Endothelial cell of umbilical vein (primary cell): ENCODE results near the gene ATRNL1. TPM values are rescaled to one million over a fixed set of nuclear protein-coding genes. Genes with fewer than 3 reads are reported as not detected.

Experiments used
- BruUV-seq: library from RNA; stranded (reverse); fragments of 400-500 nt; replicated peaks from 2 replicates; lab custom pipeline; 2021; lab: Mats Ljungman, UMichigan
- CTCF ChIA-PET: fragments of 300-600, 350-600 bp; sonication (Branson Sonifier 250); formaldehyde crosslinking; loops from one replicate; lab custom pipeline; 2021; ENCODE audit warnings: antibody characterized with exemption, inconsistent platforms; lab: Charles Lee
- POLR2A ChIA-PET: fragments of 300-600, 350-600 bp; sonication (Branson Sonifier 250); formaldehyde crosslinking; loops from one replicate; lab custom pipeline; 2021; ENCODE audit warnings: antibody characterized with exemption, inconsistent platforms; lab: Charles Lee
- DNase-seq: peaks from one replicate; pipeline ENCODE4 v3.0.0-alpha.2; 2011; ENCODE audit warnings: low read depth, low spot score
- FAIRE-seq: peaks from 2 replicates; lab custom pipeline; 2011; peaks lifted over from hg19 to GRCh38; lab: Jason Lieb, UNC
- H2AFZ ChIP-seq: 2 replicates; pipeline ENCODE4 v1.6.0; 2012; ENCODE audit warnings: low read depth, low read length, control low read depth, inconsistent platforms
- H3K27ac ChIP-seq: 2 replicates; pipeline ENCODE4 v1.5.1; 2011; ENCODE audit warnings: low read depth, mild to moderate bottlenecking, control low read depth, low read length, moderate library complexity; ENCODE audit not compliant: insufficient read depth
- H3K27me3 ChIP-seq, 2 experiments: 2 replicates each; pipeline versions ENCODE4 v1.6.0 to v1.6.1; 2011; ENCODE audit warnings: low read length in 2 of 2, mixed read lengths in 1 of 2; ENCODE audit not compliant: control insufficient read depth in 2 of 2, insufficient read depth in 2 of 2
- H3K36me3 ChIP-seq, 2 experiments: 2 replicates in 1 of 2; 3 replicates in 1 of 2; pipeline ENCODE4 v1.5.1; 2011; ENCODE audit warnings: low read length in 2 of 2, mild to moderate bottlenecking in 1 of 2, moderate library complexity in 1 of 2; ENCODE audit not compliant: control insufficient read depth in 2 of 2, insufficient read depth in 2 of 2; ENCODE audit errors: extremely low read depth in 1 of 2
- H3K4me1 ChIP-seq: 3 replicates; pipeline ENCODE4 v1.5.1; 2011; ENCODE audit warnings: mild to moderate bottlenecking, low read length; ENCODE audit not compliant: control insufficient read depth, insufficient read depth; ENCODE audit errors: extremely low read depth
- H3K4me2 ChIP-seq: 2 replicates; pipeline ENCODE4 v1.6.1; 2011; ENCODE audit warnings: low read length, control low read depth, mixed read lengths; ENCODE audit not compliant: insufficient read depth
- H3K4me3 ChIP-seq, 3 experiments: fragments of 200-600 bp in 1 of 3; sonication (generic), shearing (Covaris generic) in 1 of 3; replicated peaks in 1 of 3; 2 replicates each; pipeline ENCODE4 v1.5.1; 2011 to 2016; ENCODE audit warnings: control low read depth in 3 of 3, low read length in 3 of 3, mild to moderate bottlenecking in 2 of 3, inconsistent platforms in 1 of 3, low read depth in 1 of 3, moderate library complexity in 1 of 3; ENCODE audit not compliant: insufficient read depth in 1 of 3
- H3K79me2 ChIP-seq: 2 replicates; pipeline ENCODE4 v1.6.0; 2012; ENCODE audit warnings: low read length, inconsistent platforms; ENCODE audit not compliant: control insufficient read depth, insufficient read depth
- H3K9ac ChIP-seq: replicated peaks from 2 replicates; pipeline ENCODE3; 2011; ENCODE audit warnings: low read length, control low read depth; ENCODE audit not compliant: insufficient read depth; ENCODE audit errors: extremely low read depth
- H3K9me1 ChIP-seq: replicated peaks from 3 replicates; pipeline ENCODE4 v1.6.0; 2011; ENCODE audit warnings: mild to moderate bottlenecking, low read length; ENCODE audit not compliant: control insufficient read depth, insufficient read depth; ENCODE audit errors: extremely low read depth
- H3K9me3 ChIP-seq: replicated peaks from 2 replicates; pipeline ENCODE4 v1.5.1; 2012; ENCODE audit warnings: low read length, inconsistent platforms; ENCODE audit not compliant: control insufficient read depth, insufficient read depth
- H4K20me1 ChIP-seq: replicated peaks from 2 replicates; pipeline ENCODE3; 2011; ENCODE audit warnings: mild to moderate bottlenecking, low read length; ENCODE audit not compliant: control insufficient read depth, insufficient read depth; ENCODE audit errors: extremely low read depth
- CTCF ChIP-seq, 2 donors: IDR thresholded peaks; 1 replicate in 1 of 2; 2 replicates in 1 of 2; pipeline ENCODE4 v1.5.1; 2011; ENCODE audit warnings: low read length in 2 of 2, mild to moderate bottlenecking in 2 of 2, moderate library complexity in 2 of 2, control low read depth in 1 of 2, inconsistent platforms in 1 of 2, low read depth in 1 of 2; ENCODE audit not compliant: insufficient read depth in 1 of 2; ENCODE audit errors: extremely low read depth in 1 of 2
- EZH2 ChIP-seq: IDR thresholded peaks from 2 replicates; pipeline ENCODE4 v1.6.1; 2012; ENCODE audit warnings: borderline replicate concordance, low read depth, mild to moderate bottlenecking, moderate library complexity, low read length, inconsistent platforms; ENCODE audit not compliant: severe bottlenecking
- FOS ChIP-seq: IDR thresholded peaks from 2 replicates; pipeline ENCODE4 v1.6.1; 2011; ENCODE audit warnings: mild to moderate bottlenecking, low read length, moderate library complexity, borderline replicate concordance; ENCODE audit not compliant: insufficient read depth
- GATA2 ChIP-seq: IDR thresholded peaks from 2 replicates; pipeline ENCODE4 v1.7.0; 2011; ENCODE audit warnings: low read depth, mild to moderate bottlenecking, moderate library complexity, mixed read lengths, low read length; ENCODE audit not compliant: insufficient read length, insufficient read depth
- JUN ChIP-seq: IDR thresholded peaks from 2 replicates; pipeline ENCODE4 v1.6.1; 2011; ENCODE audit warnings: borderline replicate concordance, low read depth; ENCODE audit not compliant: insufficient read length, insufficient read depth
- MYC ChIP-seq: IDR thresholded peaks from one replicate; pipeline ENCODE4 v1.6.1; 2011; ENCODE audit warnings: mild to moderate bottlenecking, low read depth, low read length
- POLR2A ChIP-seq: IDR thresholded peaks from 2 replicates; pipeline ENCODE4 v1.6.1; 2012; ENCODE audit warnings: low read depth, mild to moderate bottlenecking, control low read depth, low read length
- POLR2AphosphoS5 ChIP-seq: IDR thresholded peaks from 2 replicates; pipeline ENCODE4 v1.6.1; 2012; ENCODE audit warnings: low read depth, mild to moderate bottlenecking, control low read depth, low read length, moderate library complexity; ENCODE audit not compliant: insufficient read depth
- dilution Hi-C: fragments of 300-500 bp; cut with MboI; formaldehyde crosslinking; loops from one replicate; pipeline ENCODE4 v1.15.0; 2019; ENCODE audit warnings: low sequenced_read_pairs; ENCODE audit not compliant: extremely low pct_ligation_motif_present
- intact Hi-C: fragments of 100-400 bp; cut with micrococcal nuclease; formaldehyde crosslinking; loops from one replicate; pipeline ENCODE4 v1.10.0; 2022
- polyA plus RNA-seq, 4 experiments: library from polyadenylated mRNA; depleted of rRNA in 3 of 4; stranded (reverse) in 3 of 4; unstranded in 1 of 4; fragments of >200 nt; gene quantifications; 2 replicates each; pipeline versions ENCODE4 v1.2.1 to v1.2.3, GENCODE V29; 2011 to 2012; ENCODE audit warnings: missing spikeins in 1 of 4
- total RNA-seq: library from RNA; stranded (reverse); gene quantifications from 2 replicates; pipeline ENCODE4 v1.2.3, GENCODE V29; 2021
- TF ChIP-seq, protein P1 (sequence below): IDR thresholded peaks from 2 replicates; pipeline ENCODE4 v1.6.1; 2011; ENCODE audit not compliant: insufficient read depth, insufficient read length

Gene ATRNL1
- total and polyA plus RNA-seq, 2 donors (not counting 3 experiments of a cell fraction or from before 2014, with no cell fraction given) = not detected

DNA sequence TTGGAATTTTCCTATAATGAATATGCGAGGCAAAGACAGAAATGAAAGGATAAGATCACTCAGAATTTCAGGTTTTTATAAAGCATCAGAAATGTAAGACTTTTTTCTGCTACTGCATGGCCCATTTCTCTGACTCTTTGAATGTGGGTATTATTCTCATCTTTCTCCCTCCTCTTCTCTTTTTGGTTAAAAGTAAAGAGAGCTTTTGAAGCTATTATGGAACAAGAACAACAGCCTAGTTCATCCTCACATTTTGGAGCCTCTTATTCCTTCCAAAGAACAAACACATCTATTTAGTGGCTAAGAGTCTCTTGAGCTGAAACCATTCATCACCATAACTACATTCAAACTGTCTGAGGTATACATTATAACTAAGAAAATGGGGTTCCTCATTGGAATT is 19.4 kb upstream of the ATRNL1 start:
- Histone ChIP-seq H3K4me2 (no peak overlapping the region), H2AFZ (no peak overlapping the region), H3K9me3 (no peaks in the 10 kb centered on the region), H3K4me1 (no peaks in the 10 kb centered on the region), H3K27me3 (peaks cover 0 to 2% of the 10 kb centered on the region in 2 experiments), H3K79me2 (no peaks in the 10 kb centered on the region), H3K27ac (no peak overlapping the region), H4K20me1 (no peaks in the 10 kb centered on the region), H3K9ac (no peak overlapping the region), H3K4me3 (no peak overlapping the region), H3K9me1 (no peaks in the 10 kb centered on the region), H3K36me3 (no peaks in the 10 kb centered on the region)
- TF ChIP-seq, protein P1, sequence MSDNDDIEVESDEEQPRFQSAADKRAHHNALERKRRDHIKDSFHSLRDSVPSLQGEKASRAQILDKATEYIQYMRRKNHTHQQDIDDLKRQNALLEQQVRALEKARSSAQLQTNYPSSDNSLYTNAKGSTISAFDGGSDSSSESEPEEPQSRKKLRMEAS = no peak
- no peak for TF ChIP-seq EZH2
- no peak for TF ChIP-seq CTCF (IDR thresholded peaks at IDR 0.05; ENCODE audit: extremely low read depth in 1 of 2, insufficient read depth in 1 of 2, low read depth in 1 of 2, low read length in 2 of 2)
- TF ChIP-seq POLR2A = no peak
- TF ChIP-seq FOS = no peak
- no peak for TF ChIP-seq POLR2AphosphoS5
- no peak for TF ChIP-seq JUN
- TF ChIP-seq MYC = no peak
- TF ChIP-seq GATA2 = no peak
- BruUV-seq = no TSS peak
- POLR2A ChIA-PET = no interaction called here
- CTCF ChIA-PET = no interaction called here
- no peak for DNase-seq
- intact Hi-C loops = no loop called here
- FAIRE-seq = no peak
- dilution Hi-C loops = no loop called here
